Uterus (tissue), 4 donors: Measurements from ENCODE around the gene NAT10. TPM values are rescaled to one million over a fixed set of nuclear protein-coding genes. Genes with fewer than 3 reads are reported as not detected.

Experiments used
- DNase-seq, 2 donors: peaks; one replicate each; pipeline ENCODE4 v3.0.0-alpha.2; 2019 to 2020
- H3K27ac ChIP-seq, 2 donors: fragments of 200-600 bp; sonication (generic); 1 replicate in 1 of 2; 2 replicates in 1 of 2; pipeline ENCODE4 v1.5.1; 2016 to 2018
- H3K27me3 ChIP-seq, 2 donors: fragments of 200-600 bp; sonication (generic); one replicate each; pipeline ENCODE4 v1.5.1; 2018 to 2019; ENCODE audit warnings: control low read depth in 1 of 2
- H3K36me3 ChIP-seq, 2 donors: fragments of 200-600 bp; sonication (generic); one replicate each; pipeline ENCODE4 v1.5.1; 2019; ENCODE audit warnings: control low read depth in 1 of 2
- H3K4me1 ChIP-seq, 2 donors: fragments of 200-600 bp; sonication (generic); one replicate each; pipeline ENCODE4 v1.5.1; 2018 to 2019; ENCODE audit warnings: control low read depth in 1 of 2
- H3K4me3 ChIP-seq, 2 donors: fragments of 200-600 bp; sonication (generic); 1 replicate in 1 of 2; 2 replicates in 1 of 2; pipeline ENCODE4 v1.5.1; 2018 to 2019; ENCODE audit warnings: mild to moderate bottlenecking in 1 of 2
- H3K9me3 ChIP-seq, 2 donors: fragments of 200-600 bp; sonication (generic); one replicate each; pipeline ENCODE4 v1.5.1; 2019; ENCODE audit warnings: control low read depth in 1 of 2
- CTCF ChIP-seq, 4 experiments: fragments of 200-600 bp in 2 of 4; fragments of 450-650 bp in 2 of 4; sonication (generic) in 2 of 4; IDR thresholded peaks; one replicate each; pipeline ENCODE4 v1.5.1; 2016 to 2019; ENCODE audit warnings: antibody characterized with exemption in 4 of 4, mild to moderate bottlenecking in 2 of 4, moderate library complexity in 1 of 4
- POLR2A ChIP-seq, 2 donors: fragments of 450-650 bp; IDR thresholded peaks; one replicate each; pipeline ENCODE4 v1.6.1; 2016; ENCODE audit warnings: antibody characterized with exemption in 2 of 2, mild to moderate bottlenecking in 1 of 2, moderate library complexity in 1 of 2
- intact Hi-C: fragments of 100-400 bp; cut with DNase I; formaldehyde crosslinking; loops from one replicate; pipeline ENCODE4 v1.15.1; 2023; ENCODE audit warnings: low total_unique reads
- total RNA-seq, 4 donors: library from RNA; depleted of rRNA in 3 of 4; stranded (reverse); fragments of >200 nt in 3 of 4; gene quantifications; one replicate each; pipeline versions ENCODE4 v1.1.0 to v1.2.4, GENCODE V29; 2014 to 2023
- donor health status: DM: yes; HTN: yes; CAD: no.

The NAT10 gene
- total RNA-seq, 4 donors from 2014 or later, result 18.5 to 54.0 (median 22.9) TPM

GRCh38 chr11:34134765-34135164 lies 29.3 kb downstream of the NAT10 start:
- intact Hi-C loops, result no loop called here
- H3K9me3 ChIP-seq, result no peaks in the 10 kb centered on the region
- TF ChIP-seq CTCF (IDR thresholded peaks at IDR 0.05) (no peak), POLR2A (IDR thresholded peaks at IDR 0.05) (no peak)
- no peak for DNase-seq
- no peak overlapping the region for H3K4me3 ChIP-seq
- no peak overlapping the region for H3K27ac ChIP-seq
- H3K36me3 ChIP-seq, result no peaks in the 10 kb centered on the region
- H3K4me1 ChIP-seq, result no peaks in the 10 kb centered on the region
- H3K27me3 ChIP-seq, result no peaks in the 10 kb centered on the region

- H3K9me3 ChIP-seq, result no peaks in the 10 kb centered on the region
- no peak for DNase-seq
- intact Hi-C loops, result no loop called here
- no peaks in the 10 kb centered on the region for H3K27me3 ChIP-seq
- no peak overlapping the region for H3K27ac ChIP-seq
- no peaks in the 10 kb centered on the region for H3K36me3 ChIP-seq
- no peaks in the 10 kb centered on the region for H3K4me1 ChIP-seq
- H3K4me3 ChIP-seq, result no peak overlapping the region
- TF ChIP-seq POLR2A (IDR thresholded peaks at IDR 0.05) (no peak), CTCF (IDR thresholded peaks at IDR 0.05) (no peak)
Observed at GRCh38 chr11:34135439-34135838, 30.0 kb downstream of the NAT10 start.

- H3K4me1 ChIP-seq, result no peaks in the 10 kb centered on the region
- no peaks in the 10 kb centered on the region for H3K36me3 ChIP-seq
- H3K27ac ChIP-seq, result no peak overlapping the region
- no peak for DNase-seq
- no peak for TF ChIP-seq POLR2A (IDR thresholded peaks at IDR 0.05)
- H3K27me3 ChIP-seq, result no peaks in the 10 kb centered on the region
- no peak overlapping the region for H3K4me3 ChIP-seq
- H3K9me3 ChIP-seq, result no peaks in the 10 kb centered on the region
- intact Hi-C loops, result no loop called here
Observed at GRCh38 chr11:34136420-34136819, 31.0 kb downstream of the NAT10 start.

- TF ChIP-seq CTCF (IDR thresholded peaks at IDR 0.05) (no peak), POLR2A (IDR thresholded peaks at IDR 0.05) (no peak)
- H3K4me3 ChIP-seq, result no peak overlapping the region
- no peak for DNase-seq
- H3K9me3 ChIP-seq, result no peaks in the 10 kb centered on the region
- H3K27ac ChIP-seq, result no peak overlapping the region
- H3K4me1 ChIP-seq, result no peaks in the 10 kb centered on the region
- no peaks in the 10 kb centered on the region for H3K27me3 ChIP-seq
- H3K36me3 ChIP-seq, result no peaks in the 10 kb centered on the region
- intact Hi-C loops, result no loop called here
Observed at GRCh38 chr11:34139346-34139745, 33.9 kb downstream of the NAT10 start.

GRCh38 chr11:34140149-34140548 lies 34.7 kb downstream of the NAT10 start:
- no peak overlapping the region for H3K4me3 ChIP-seq
- no peak for DNase-seq
- TF ChIP-seq CTCF (IDR thresholded peaks at IDR 0.05) (no peak), POLR2A (IDR thresholded peaks at IDR 0.05) (no peak)
- no peaks in the 10 kb centered on the region for H3K27me3 ChIP-seq
- H3K27ac ChIP-seq, result no peak overlapping the region
- H3K36me3 ChIP-seq, result no peaks in the 10 kb centered on the region
- no peaks in the 10 kb centered on the region for H3K9me3 ChIP-seq
- intact Hi-C loops, result no loop called here
- H3K4me1 ChIP-seq, result no peaks in the 10 kb centered on the region

- no peak for TF ChIP-seq CTCF (IDR thresholded peaks at IDR 0.05)
- TF ChIP-seq POLR2A (IDR thresholded peaks at IDR 0.05), result no peak
- no peaks in the 10 kb centered on the region for H3K36me3 ChIP-seq
- H3K27ac ChIP-seq, result no peak overlapping the region
- no peak overlapping the region for H3K4me3 ChIP-seq
- no peaks in the 10 kb centered on the region for H3K4me1 ChIP-seq
- DNase-seq, result no peak
- intact Hi-C loops, result no loop called here
- no peaks in the 10 kb centered on the region for H3K9me3 ChIP-seq
- no peaks in the 10 kb centered on the region for H3K27me3 ChIP-seq
Observed at GRCh38 chr11:34143048-34143447, 37.6 kb downstream of the NAT10 start.
